ENCODE measurements around the gene CCL25. TPM values are rescaled to one million over a fixed set of nuclear protein-coding genes. Genes with fewer than 3 reads are reported as not detected.

The CCL25 gene
- total and polyA plus RNA-seq, 2 of the 13 experiments (the other 11 are each of a cell fraction or from before 2014, with no cell fraction given), result not detected

- TF ChIP-seq MTF2 (CRISPR knock-in tag; IDR thresholded peaks at IDR 0.05; ENCODE audit: borderline replicate concordance), result no peak
- no peak for TF ChIP-seq ZNF225 (CRISPR knock-in tag; IDR thresholded peaks at IDR 0.05)
- 0 out of 2 replicates have a peak, but pooled peaks have one; percentile 63 for TF ChIP-seq ZNF468 (CRISPR knock-in tag; IDR thresholded peaks at IDR 0.05)
- TF ChIP-seq TAF1 (CRISPR knock-in tag; IDR thresholded peaks at IDR 0.05), result no peak
- TF ChIP-seq NR1H2 (CRISPR knock-in tag; IDR thresholded peaks at IDR 0.05; ENCODE audit: borderline replicate concordance, low read depth), result no peak
- no peak for TF ChIP-seq RORA (CRISPR knock-in tag; IDR thresholded peaks at IDR 0.05)
- TF ChIP-seq NFYC (CRISPR knock-in tag; IDR thresholded peaks at IDR 0.05), result no peak
- 0 out of 2 replicates have a peak, but pooled peaks have one; percentile 19 for TF ChIP-seq ZNF709 (CRISPR knock-in tag; IDR thresholded peaks at IDR 0.05)
- no peak for TF ChIP-seq TP53 (CRISPR knock-in tag; conservative IDR thresholded peaks at IDR 0.05)
- TF ChIP-seq ELK4 (CRISPR knock-in tag; IDR thresholded peaks at IDR 0.05; ENCODE audit: borderline replicate concordance), result no peak
- TF ChIP-seq ZNF326 (CRISPR knock-in tag; IDR thresholded peaks at IDR 0.05; ENCODE audit: borderline replicate concordance), result no peak
- TF ChIP-seq ZNF740 (CRISPR knock-in tag; IDR thresholded peaks at IDR 0.05), result no peak; the same call in none of the 2 replicates
- 0 out of 2 replicates have a peak, but pooled peaks have one; percentile 35 for TF ChIP-seq ZNF772 (CRISPR knock-in tag; IDR thresholded peaks at IDR 0.05)
- peak; percentile 87 for TF ChIP-seq HOXA3 (CRISPR knock-in tag; IDR thresholded peaks at IDR 0.05)
- 0 out of 2 replicates have a peak, but pooled peaks have one; percentile 2 for TF ChIP-seq MIER2 (CRISPR knock-in tag; IDR thresholded peaks at IDR 0.05)
- no peak for TF ChIP-seq ZFAT (CRISPR knock-in tag; conservative IDR thresholded peaks at IDR 0.05)
- no peak; the same call in 1 of the 2 replicates for TF ChIP-seq MXD3 (CRISPR knock-in tag; IDR thresholded peaks at IDR 0.05)
- peak; percentile 80 for TF ChIP-seq ZNF609 (CRISPR knock-in tag; IDR thresholded peaks at IDR 0.05; ENCODE audit: borderline replicate concordance)
- no peak for TF ChIP-seq CHD4 (IDR thresholded peaks at IDR 0.05; ENCODE audit: borderline replicate concordance, low read length)
- peak in 1 of 2 experiments; percentile 58; a peak in 1 of 4 replicates for TF ChIP-seq KLF16 (CRISPR knock-in tag; IDR thresholded peaks at IDR 0.05)
- no peak for TF ChIP-seq CERS6 (CRISPR knock-in tag; IDR thresholded peaks at IDR 0.05)
- TF ChIP-seq HOXA9 (CRISPR knock-in tag; IDR thresholded peaks at IDR 0.05; ENCODE audit: borderline replicate concordance), result no peak
These were observed 33.2 kb downstream of the CCL25 start (continued) for GRCh38 chr19:8085598-8086408.

Measured in HepG2 (cell line).